Naive thymus-derived CD4-positive, alpha-beta T cell (primary cell): ENCODE measurements around the gene HMCN1. TPM values are rescaled to one million over a fixed set of nuclear protein-coding genes. Genes with fewer than 3 reads are reported as not detected.

Source experiments
- ATAC-seq: fragments of 150-1000 bp; cut with Tn5 transposase; 2 replicates; pipeline ENCODE4 v1.10.0; 2021; ENCODE audit warnings: mild to moderate bottlenecking, moderate library complexity
- CTCF ChIA-PET: fragments of 350-600 bp; sonication (Branson Sonifier 250); formaldehyde crosslinking; loops from one replicate; lab custom pipeline; 2021; ENCODE audit warnings: antibody characterized with exemption; lab: Charles Lee
- POLR2A ChIA-PET: fragments of 350-600 bp; sonication (Branson Sonifier 250); formaldehyde crosslinking; loops from one replicate; lab custom pipeline; 2021; ENCODE audit warnings: antibody characterized with exemption, inconsistent platforms; lab: Charles Lee
- DNase-seq, 9 donors: peaks; one replicate each; pipeline versions ENCODE4 v3.0.0 to v3.0.0-alpha.2; 2020 to 2022; ENCODE audit warnings: mixed read lengths in 1 of 9
- H3K27ac ChIP-seq: one replicate; pipeline ENCODE4 v1.7.0; 2013; ENCODE audit warnings: mild to moderate bottlenecking, low read depth, low read length, moderate library complexity
- H3K27me3 ChIP-seq, 2 donors: one replicate each; pipeline ENCODE4 v1.7.0; 2013; ENCODE audit warnings: low read length in 2 of 2, mild to moderate bottlenecking in 2 of 2, moderate library complexity in 2 of 2; ENCODE audit not compliant: control insufficient read depth in 2 of 2, insufficient read depth in 2 of 2
- H3K36me3 ChIP-seq, 3 experiments: 1 replicate in 2 of 3; 2 replicates in 1 of 3; pipeline ENCODE4 v1.7.0; 2013; ENCODE audit warnings: low read length in 3 of 3, mild to moderate bottlenecking in 3 of 3, moderate library complexity in 1 of 3; ENCODE audit not compliant: insufficient read depth in 3 of 3, control insufficient read depth in 2 of 3
- H3K4me1 ChIP-seq, 2 donors: one replicate each; pipeline ENCODE4 v1.7.0; 2013; ENCODE audit warnings: low read length in 2 of 2, mild to moderate bottlenecking in 2 of 2, moderate library complexity in 1 of 2; ENCODE audit not compliant: control insufficient read depth in 2 of 2, insufficient read depth in 2 of 2
- H3K4me3 ChIP-seq: 2 replicates; pipeline ENCODE4 v1.7.0; 2013; ENCODE audit warnings: mild to moderate bottlenecking, low read length
- H3K9me3 ChIP-seq, 3 experiments: 1 replicate in 2 of 3; 2 replicates in 1 of 3; pipeline ENCODE4 v1.7.0; 2013; ENCODE audit warnings: low read length in 3 of 3; ENCODE audit not compliant: control insufficient read depth in 2 of 3
- H3K27ac Mint-ChIP-seq, 9 donors: one replicate each; pipeline ENCODE4 v1.8.0; 2020 to 2022; ENCODE audit warnings: mixed read lengths in 9 of 9, mild to moderate bottlenecking in 8 of 9, moderate library complexity in 5 of 9, inconsistent platforms in 2 of 9
- H3K27me3 Mint-ChIP-seq, 5 donors: one replicate each; pipeline ENCODE4 v1.8.0; 2021 to 2022; ENCODE audit warnings: mixed read lengths in 5 of 5, mild to moderate bottlenecking in 1 of 5
- H3K36me3 Mint-ChIP-seq, 5 donors: one replicate each; pipeline ENCODE4 v1.8.0; 2020 to 2022; ENCODE audit warnings: mixed read lengths in 5 of 5, mild to moderate bottlenecking in 3 of 5, inconsistent platforms in 1 of 5
- H3K4me1 Mint-ChIP-seq, 7 donors: one replicate each; pipeline ENCODE4 v1.8.0; 2020 to 2022; ENCODE audit warnings: mixed read lengths in 7 of 7, mild to moderate bottlenecking in 3 of 7, inconsistent platforms in 1 of 7
- H3K4me3 Mint-ChIP-seq, 10 donors: one replicate each; pipeline ENCODE4 v1.8.0; 2020 to 2022; ENCODE audit warnings: mild to moderate bottlenecking in 10 of 10, mixed read lengths in 10 of 10, moderate library complexity in 6 of 10, inconsistent platforms in 2 of 10
- H3K9me3 Mint-ChIP-seq, 11 donors: one replicate each; pipeline ENCODE4 v1.8.0; 2020 to 2022; ENCODE audit warnings: mixed read lengths in 11 of 11, mild to moderate bottlenecking in 4 of 11, inconsistent platforms in 1 of 11, moderate library complexity in 1 of 11
- intact Hi-C, 2 donors: fragments of 100-400 bp; cut with micrococcal nuclease; formaldehyde crosslinking; loops; one replicate each; pipeline ENCODE4 v1.15.1; 2023
- polyA plus RNA-seq, 2 donors: library from polyadenylated mRNA; unstranded; fragments of 300-500 nt; fragmentation: Illumina TruSeq; gene quantifications; one replicate each; pipeline ENCODE4 v1.2.3, GENCODE V29; 2021
- total RNA-seq, 6 experiments: library from RNA in 5 of 6; stranded (reverse) in 5 of 6; gene quantifications; 1 replicate in 5 of 6; 2 replicates in 1 of 6; pipeline ENCODE4 v1.2.3 and lab custom pipeline; 2021 to 2026

Gene HMCN1
- total and polyA plus RNA-seq, 7 experiments from 2014 or later, result under 0.01 to 0.19 (median 0.16) TPM; not detected in 3

GRCh38 chr1:186082235-186082937, 348.2 kb downstream of the HMCN1 start:
- POLR2A ChIA-PET, result no interaction called here
- ATAC-seq, result peak; percentile 64
- H3K36me3 ChIP-seq, result no peaks in the 10 kb centered on the region

GRCh38 chr1:186086583-186086982, 352.4 kb downstream of the HMCN1 start:
- H3K36me3 ChIP-seq, result no peaks in the 10 kb centered on the region
- CTCF ChIA-PET, result no interaction called here
- no peaks in the 10 kb centered on the region for H3K9me3 Mint-ChIP-seq
- no peaks in the 10 kb centered on the region for H3K36me3 Mint-ChIP-seq
- no peak overlapping the region for H3K4me3 Mint-ChIP-seq
- ATAC-seq, result no peak
- H3K9me3 ChIP-seq, result no peaks in the 10 kb centered on the region
- POLR2A ChIA-PET, result no interaction called here
- H3K27me3 ChIP-seq, result no peaks in the 10 kb centered on the region
- H3K27ac ChIP-seq, result no peak overlapping the region
- H3K27me3 Mint-ChIP-seq, result peaks cover 0 to 13% (median 4%) of the 10 kb centered on the region in 5 donors
- H3K4me1 Mint-ChIP-seq, result peaks cover 0 to 3% (median 0%) of the 10 kb centered on the region in 7 donors
- no peak overlapping the region for H3K4me3 ChIP-seq
- H3K4me1 ChIP-seq, result no peaks in the 10 kb centered on the region
- H3K27ac Mint-ChIP-seq, result no peak overlapping the region
- intact Hi-C loops, result no loop called here
- no peak for DNase-seq

More at GRCh38 chr1:186082235-186082937, 348.2 kb downstream of the HMCN1 start:
- H3K9me3 ChIP-seq, result no peaks in the 10 kb centered on the region
- intact Hi-C loops, result no loop called here
- Mint-ChIP-seq H3K27ac (no peak overlapping the region), H3K4me3 (peak overlapping the region in 1 of 10 donors; percentile 32), H3K4me1 (peaks cover 0 to 3% (median 0%) of the 10 kb centered on the region in 7 donors), H3K36me3 (no peaks in the 10 kb centered on the region), H3K27me3 (peaks cover 0 to 10% (median 4%) of the 10 kb centered on the region in 5 donors), H3K9me3 (no peaks in the 10 kb centered on the region)
- no peak overlapping the region for H3K4me3 ChIP-seq
- no peak for DNase-seq
- H3K4me1 ChIP-seq, result no peaks in the 10 kb centered on the region
- no peaks in the 10 kb centered on the region for H3K27me3 ChIP-seq
- no peak overlapping the region for H3K27ac ChIP-seq
- CTCF ChIA-PET, result no interaction called here

GRCh38 chr1:186089940-186090339, 355.7 kb downstream of the HMCN1 start:
- H3K4me3 ChIP-seq, result no peak overlapping the region
- Mint-ChIP-seq H3K4me1 (no peaks in the 10 kb centered on the region), H3K9me3 (no peaks in the 10 kb centered on the region), H3K36me3 (no peaks in the 10 kb centered on the region), H3K27me3 (peaks cover 3 to 19% (median 10%) of the 10 kb centered on the region in 5 donors), H3K4me3 (no peak overlapping the region), H3K27ac (no peak overlapping the region)
- H3K4me1 ChIP-seq, result no peaks in the 10 kb centered on the region
- DNase-seq (no peak), ATAC-seq (no peak)
- no peaks in the 10 kb centered on the region for H3K27me3 ChIP-seq
- no peak overlapping the region for H3K27ac ChIP-seq
- ChIA-PET CTCF (no interaction called here), POLR2A (no interaction called here)
- H3K36me3 ChIP-seq, result no peaks in the 10 kb centered on the region
- H3K9me3 ChIP-seq, result no peaks in the 10 kb centered on the region
- intact Hi-C loops, result no loop called here

GRCh38 chr1:186091222-186091720, 357.1 kb downstream of the HMCN1 start:
- H3K4me1 Mint-ChIP-seq, result no peaks in the 10 kb centered on the region
- peaks cover 5 to 19% (median 12%) of the 10 kb centered on the region in 5 donors for H3K27me3 Mint-ChIP-seq
- H3K27ac ChIP-seq, result no peak overlapping the region
- H3K36me3 ChIP-seq, result no peaks in the 10 kb centered on the region
- no peak overlapping the region for H3K27ac Mint-ChIP-seq
- DNase-seq, result no peak
- H3K4me3 Mint-ChIP-seq, result no peak overlapping the region
- H3K9me3 Mint-ChIP-seq, result no peaks in the 10 kb centered on the region
- intact Hi-C loops, result no loop called here
- CTCF ChIA-PET, result no interaction called here
- no peak overlapping the region for H3K4me3 ChIP-seq
- no peaks in the 10 kb centered on the region for H3K9me3 ChIP-seq
- POLR2A ChIA-PET, result no interaction called here
- no peaks in the 10 kb centered on the region for H3K27me3 ChIP-seq
- H3K36me3 Mint-ChIP-seq, result no peaks in the 10 kb centered on the region
- H3K4me1 ChIP-seq, result no peaks in the 10 kb centered on the region
- no peak for ATAC-seq

- Histone ChIP-seq H3K27me3 (no peaks in the 10 kb centered on the region), H3K4me3 (no peak overlapping the region), H3K36me3 (no peaks in the 10 kb centered on the region), H3K27ac (no peak overlapping the region), H3K9me3 (no peaks in the 10 kb centered on the region), H3K4me1 (no peaks in the 10 kb centered on the region)
- no peak overlapping the region for H3K4me3 Mint-ChIP-seq
- intact Hi-C loops, result no loop called here
- no peaks in the 10 kb centered on the region for H3K9me3 Mint-ChIP-seq
- no peak for ATAC-seq
- CTCF ChIA-PET, result no interaction called here
- DNase-seq, result no peak
- POLR2A ChIA-PET, result no interaction called here
- no peaks in the 10 kb centered on the region for H3K4me1 Mint-ChIP-seq
- H3K36me3 Mint-ChIP-seq, result no peaks in the 10 kb centered on the region
- no peak overlapping the region for H3K27ac Mint-ChIP-seq
- peaks cover 6 to 17% (median 10%) of the 10 kb centered on the region in 5 donors for H3K27me3 Mint-ChIP-seq
Measured at GRCh38 chr1:186093437-186093836, 359.2 kb downstream of the HMCN1 start.

- Mint-ChIP-seq H3K4me3 (no peak overlapping the region), H3K9me3 (no peaks in the 10 kb centered on the region), H3K4me1 (no peaks in the 10 kb centered on the region), H3K27me3 (peaks cover 6 to 17% (median 10%) of the 10 kb centered on the region in 5 donors), H3K27ac (no peak overlapping the region), H3K36me3 (no peaks in the 10 kb centered on the region)
- Histone ChIP-seq H3K27me3 (no peaks in the 10 kb centered on the region), H3K36me3 (no peaks in the 10 kb centered on the region), H3K9me3 (no peaks in the 10 kb centered on the region), H3K4me3 (no peak overlapping the region), H3K4me1 (no peaks in the 10 kb centered on the region), H3K27ac (no peak overlapping the region)
- no peak for DNase-seq
- POLR2A ChIA-PET, result no interaction called here
- ATAC-seq, result no peak
- CTCF ChIA-PET, result no interaction called here
- intact Hi-C loops, result no loop called here
Measured at GRCh38 chr1:186094172-186094571, 360.0 kb downstream of the HMCN1 start.
